Activated T-cell treated with anti-CD3 and anti-CD28 coated beads, Interleukin-2, amount 50 U/mL, for 72 hours (primary cell): ENCODE measurements around the gene KIRREL3. TPM values are rescaled to one million over a fixed set of nuclear protein-coding genes. Genes with fewer than 3 reads are reported as not detected.

ENCODE experiments used
- ATAC-seq, 2 donors: fragments of 150-1000 bp; cut with Tn5 transposase; replicated peaks in 1 of 2; 2 replicates each; pipeline ENCODE4 v1.10.0; 2021; ENCODE audit warnings: moderate library complexity in 2 of 2, mild to moderate bottlenecking in 1 of 2
- DNase-seq, 2 donors: peaks; one replicate each; pipeline ENCODE4 v3.0.0; 2021 to 2022; ENCODE audit warnings: mixed read lengths in 1 of 2
- H3K27ac Mint-ChIP-seq: one replicate; pipeline ENCODE4 v1.8.0; 2022; ENCODE audit warnings: mild to moderate bottlenecking, moderate library complexity, mixed read lengths
- H3K27me3 Mint-ChIP-seq: one replicate; pipeline ENCODE4 v1.8.0; 2022; ENCODE audit warnings: low read depth, mixed read lengths
- H3K36me3 Mint-ChIP-seq, 2 donors: one replicate each; pipeline ENCODE4 v1.8.0; 2022; ENCODE audit warnings: mixed read lengths in 2 of 2, mild to moderate bottlenecking in 1 of 2; ENCODE audit not compliant: insufficient read depth in 2 of 2
- H3K4me1 Mint-ChIP-seq: one replicate; pipeline ENCODE4 v1.8.0; 2022; ENCODE audit warnings: low read depth, mixed read lengths
- H3K4me3 Mint-ChIP-seq, 2 donors: one replicate each; pipeline ENCODE4 v1.8.0; 2022; ENCODE audit warnings: mild to moderate bottlenecking in 2 of 2, mixed read lengths in 2 of 2, moderate library complexity in 2 of 2
- H3K9me3 Mint-ChIP-seq, 2 donors: one replicate each; pipeline ENCODE4 v1.8.0; 2022; ENCODE audit warnings: mixed read lengths in 2 of 2
- total RNA-seq, 2 donors: library from RNA; stranded (reverse); gene quantifications; one replicate each; pipeline ENCODE4 v1.2.3, GENCODE V29; 2022

KIRREL3 gene
- total RNA-seq, 2 donors from 2014 or later, result not detected

- Mint-ChIP-seq H3K36me3 (no peaks in the 10 kb centered on the region), H3K27me3 (peaks cover 6% of the 10 kb centered on the region), H3K4me1 (peaks cover 13% of the 10 kb centered on the region), H3K9me3 (no peaks in the 10 kb centered on the region), H3K27ac (no peak overlapping the region), H3K4me3 (no peak overlapping the region)
- DNase-seq (no peak), ATAC-seq (no peak)
These were observed 532.5 kb downstream of the KIRREL3 start for GRCh38 chr11:126468102-126468521.

- no peak for DNase-seq
- H3K4me1 Mint-ChIP-seq, result peaks cover 13% of the 10 kb centered on the region
- H3K27me3 Mint-ChIP-seq, result peaks cover 6% of the 10 kb centered on the region
- no peak for ATAC-seq
- H3K9me3 Mint-ChIP-seq, result no peaks in the 10 kb centered on the region
- H3K4me3 Mint-ChIP-seq, result no peak overlapping the region
- H3K27ac Mint-ChIP-seq, result no peak overlapping the region
- H3K36me3 Mint-ChIP-seq, result no peaks in the 10 kb centered on the region
These were observed 533.1 kb downstream of the KIRREL3 start for GRCh38 chr11:126467471-126467870.

- H3K4me3 Mint-ChIP-seq, result no peak overlapping the region
- no peak for DNase-seq
- H3K27me3 Mint-ChIP-seq, result peaks cover 6% of the 10 kb centered on the region
- H3K9me3 Mint-ChIP-seq, result no peaks in the 10 kb centered on the region
- H3K4me1 Mint-ChIP-seq, result peaks cover 13% of the 10 kb centered on the region
- ATAC-seq, result no peak
- H3K36me3 Mint-ChIP-seq, result no peaks in the 10 kb centered on the region
- no peak overlapping the region for H3K27ac Mint-ChIP-seq
These were observed 533.6 kb downstream of the KIRREL3 start for GRCh38 chr11:126467046-126467370.

- H3K9me3 Mint-ChIP-seq, result no peaks in the 10 kb centered on the region
- ATAC-seq (no peak), DNase-seq (no peak)
- peaks cover 13% of the 10 kb centered on the region for H3K4me1 Mint-ChIP-seq
- H3K27me3 Mint-ChIP-seq, result peaks cover 6% of the 10 kb centered on the region
- H3K4me3 Mint-ChIP-seq, result peak overlapping the region in 1 of 2 donors; percentile 34
- no peaks in the 10 kb centered on the region for H3K36me3 Mint-ChIP-seq
- H3K27ac Mint-ChIP-seq, result no peak overlapping the region
These were observed 534.1 kb downstream of the KIRREL3 start for GRCh38 chr11:126466236-126467045.

- Mint-ChIP-seq H3K36me3 (no peaks in the 10 kb centered on the region), H3K27ac (no peak overlapping the region), H3K9me3 (no peaks in the 10 kb centered on the region), H3K27me3 (peaks cover 6% of the 10 kb centered on the region), H3K4me3 (peak overlapping the region in 1 of 2 donors; percentile 33), H3K4me1 (peaks cover 13% of the 10 kb centered on the region)
- ATAC-seq, result peak; percentile 19 to 45
- no peak for DNase-seq
These were observed 534.9 kb downstream of the KIRREL3 start for GRCh38 chr11:126465573-126466188.

- Mint-ChIP-seq H3K36me3 (no peaks in the 10 kb centered on the region), H3K4me1 (peaks cover 13% of the 10 kb centered on the region), H3K9me3 (no peaks in the 10 kb centered on the region), H3K27ac (no peak overlapping the region), H3K27me3 (peaks cover 11% of the 10 kb centered on the region), H3K4me3 (no peak overlapping the region)
- DNase-seq (no peak), ATAC-seq (no peak)
These were observed 535.8 kb downstream of the KIRREL3 start for GRCh38 chr11:126464796-126465195.

- Mint-ChIP-seq H3K4me1 (peaks cover 13% of the 10 kb centered on the region), H3K36me3 (no peaks in the 10 kb centered on the region), H3K27ac (no peak overlapping the region), H3K27me3 (peaks cover 17% of the 10 kb centered on the region), H3K9me3 (no peaks in the 10 kb centered on the region), H3K4me3 (no peak overlapping the region)
- ATAC-seq (no peak), DNase-seq (no peak)
These were observed 538.1 kb downstream of the KIRREL3 start for GRCh38 chr11:126462422-126462821.

- DNase-seq (no peak), ATAC-seq (no peak)
- H3K36me3 Mint-ChIP-seq, result no peaks in the 10 kb centered on the region
- H3K27me3 Mint-ChIP-seq, result peaks cover 17% of the 10 kb centered on the region
- H3K4me3 Mint-ChIP-seq, result no peak overlapping the region
- H3K4me1 Mint-ChIP-seq, result peaks cover 13% of the 10 kb centered on the region
- H3K9me3 Mint-ChIP-seq, result no peaks in the 10 kb centered on the region
- H3K27ac Mint-ChIP-seq, result no peak overlapping the region
These were observed 538.6 kb downstream of the KIRREL3 start for GRCh38 chr11:126461996-126462395.

GRCh38 chr11:126461096-126461440, 539.5 kb downstream of the KIRREL3 start:
- Mint-ChIP-seq H3K27me3 (peaks cover 15% of the 10 kb centered on the region), H3K4me3 (no peak overlapping the region), H3K4me1 (peaks cover 7% of the 10 kb centered on the region), H3K27ac (no peak overlapping the region), H3K9me3 (no peaks in the 10 kb centered on the region), H3K36me3 (no peaks in the 10 kb centered on the region)
- no peak for DNase-seq
- ATAC-seq, result no peak

- H3K9me3 Mint-ChIP-seq, result no peaks in the 10 kb centered on the region
- ATAC-seq (no peak), DNase-seq (no peak)
These were observed 540.0 kb downstream of the KIRREL3 start for GRCh38 chr11:126460417-126461095.

GRCh38 chr11:126459691-126460281, 540.8 kb downstream of the KIRREL3 start:
- DNase-seq (no peak), ATAC-seq (no peak)
- Mint-ChIP-seq H3K4me1 (no peaks in the 10 kb centered on the region), H3K27me3 (peaks cover 12% of the 10 kb centered on the region), H3K9me3 (no peaks in the 10 kb centered on the region), H3K27ac (no peak overlapping the region), H3K36me3 (no peaks in the 10 kb centered on the region), H3K4me3 (no peak overlapping the region)

More at GRCh38 chr11:126460417-126461095, 540.0 kb downstream of the KIRREL3 start:
- Mint-ChIP-seq H3K36me3 (no peaks in the 10 kb centered on the region), H3K27ac (no peak overlapping the region), H3K4me3 (no peak overlapping the region), H3K4me1 (peaks cover 1% of the 10 kb centered on the region), H3K27me3 (peaks cover 12% of the 10 kb centered on the region)

- ATAC-seq (no peak), DNase-seq (no peak)
- Mint-ChIP-seq H3K9me3 (no peaks in the 10 kb centered on the region), H3K4me1 (no peaks in the 10 kb centered on the region), H3K36me3 (no peaks in the 10 kb centered on the region), H3K4me3 (no peak overlapping the region), H3K27ac (no peak overlapping the region), H3K27me3 (peaks cover 12% of the 10 kb centered on the region)
These were observed 542.8 kb downstream of the KIRREL3 start for GRCh38 chr11:126457817-126458216.
